ENCODE data around the gene MB. TPM values are rescaled to one million over a fixed set of nuclear protein-coding genes. Genes with fewer than 3 reads are reported as not detected.

MB gene
- total RNA-seq, 1 experiment from 2014 or later, result not detected

GRCh38 chr22:35605369-35605680, 11.8 kb downstream of the MB start:
- no peak for DNase-seq
- intact Hi-C loops (cut with micrococcal nuclease; ENCODE audit: unreplicated experiment), result no loop called here
- Mint-ChIP-seq H3K4me1 (ENCODE audit: low read depth, unreplicated experiment) (no peaks in the 10 kb centered on the region), H3K9me3 (ENCODE audit: low read depth, unreplicated experiment) (no peaks in the 10 kb centered on the region), H3K36me3 (ENCODE audit: insufficient read depth, unreplicated experiment) (no peaks in the 10 kb centered on the region), H3K27me3 (ENCODE audit: unreplicated experiment) (no peaks in the 10 kb centered on the region), H3K4me3 (ENCODE audit: low read depth, unreplicated experiment) (no peak overlapping the region), H3K27ac (ENCODE audit: unreplicated experiment) (no peak overlapping the region)
- no peak for TF ChIP-seq CTCF (IDR thresholded peaks at IDR 0.05; ENCODE audit: unreplicated experiment)
- CTCF ChIA-PET, result no interaction called here
- no TSS peak for BruUV-seq (replicated peaks)

- CTCF ChIA-PET, result interaction anchor here (0.5 to 1.3 kb wide), 3 partner anchors 17 to 878 kb away, joined by 3 to 4 read pairs (median 4); no protein-coding TSS in a partner anchor
- DNase-seq, result peak; percentile 71
- no peak overlapping the region for H3K27ac Mint-ChIP-seq (ENCODE audit: unreplicated experiment)
- BruUV-seq (replicated peaks), result no TSS peak
- H3K27me3 Mint-ChIP-seq (ENCODE audit: unreplicated experiment), result no peaks in the 10 kb centered on the region
- no peaks in the 10 kb centered on the region for H3K4me1 Mint-ChIP-seq (ENCODE audit: low read depth, unreplicated experiment)
- H3K4me3 Mint-ChIP-seq (ENCODE audit: low read depth, unreplicated experiment), result no peak overlapping the region
- no peaks in the 10 kb centered on the region for H3K9me3 Mint-ChIP-seq (ENCODE audit: low read depth, unreplicated experiment)
- intact Hi-C loops (cut with micrococcal nuclease; ENCODE audit: unreplicated experiment), result no loop called here
- H3K36me3 Mint-ChIP-seq (ENCODE audit: insufficient read depth, unreplicated experiment), result no peaks in the 10 kb centered on the region
- TF ChIP-seq CTCF (IDR thresholded peaks at IDR 0.05; ENCODE audit: unreplicated experiment), result no peak
Measured at GRCh38 chr22:35604621-35605368, 12.3 kb downstream of the MB start.

DNA sequence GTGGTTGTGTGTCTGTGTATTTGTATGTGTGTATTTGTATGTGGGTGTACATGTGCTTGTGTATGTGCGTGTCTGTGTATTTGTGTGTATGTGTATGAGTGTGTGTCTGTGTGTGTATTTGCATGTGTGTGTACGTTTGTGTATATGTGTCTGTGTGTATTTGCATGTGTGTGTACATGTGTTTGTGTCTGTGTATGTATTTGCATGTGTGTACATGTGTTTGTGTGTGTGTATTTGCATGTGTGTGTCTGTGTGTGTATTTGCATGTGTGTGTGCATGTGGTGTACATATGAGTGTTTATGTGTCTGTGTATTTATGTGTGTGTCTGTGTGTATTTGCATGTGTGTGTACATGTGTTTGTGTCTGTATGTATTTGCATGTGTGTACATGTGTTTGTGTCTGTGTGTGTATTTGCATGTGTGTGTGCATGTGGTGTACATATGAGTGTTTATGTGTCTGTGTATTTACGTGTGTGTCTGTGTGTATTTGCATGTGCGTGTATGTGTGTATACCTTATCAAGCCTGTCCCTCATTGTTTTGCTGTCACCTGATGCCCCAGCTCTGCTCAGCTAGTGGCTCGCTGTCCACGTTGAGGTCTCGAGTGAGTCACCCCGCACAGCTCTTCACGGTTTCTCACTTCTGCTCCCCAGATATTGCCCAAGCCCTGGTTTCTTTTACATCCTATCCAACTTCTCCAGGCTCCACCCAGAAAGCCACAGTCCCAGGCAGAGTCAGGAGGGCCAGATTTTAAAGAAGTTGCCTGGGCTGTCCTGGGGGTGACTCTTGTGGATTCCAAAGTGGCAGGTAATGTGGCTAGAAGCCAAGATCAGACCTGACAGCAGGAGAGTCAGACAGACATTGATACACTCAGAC, 15.2 kb downstream of the MB start:
- BruUV-seq (replicated peaks), result no TSS peak
- peak; percentile 81 for DNase-seq
- intact Hi-C loops (cut with micrococcal nuclease; ENCODE audit: unreplicated experiment), result no loop called here
- H3K4me1 Mint-ChIP-seq (ENCODE audit: low read depth, unreplicated experiment), result no peaks in the 10 kb centered on the region
- no peaks in the 10 kb centered on the region for H3K9me3 Mint-ChIP-seq (ENCODE audit: low read depth, unreplicated experiment)
- H3K4me3 Mint-ChIP-seq (ENCODE audit: low read depth, unreplicated experiment), result no peak overlapping the region
- H3K27me3 Mint-ChIP-seq (ENCODE audit: unreplicated experiment), result no peaks in the 10 kb centered on the region
- CTCF ChIA-PET, result interaction anchor here (0.5 to 1.0 kb wide), 5 partner anchors 171 to 683 kb away, joined by 3 to 5 read pairs (median 3); no protein-coding TSS in a partner anchor
- TF ChIP-seq CTCF (IDR thresholded peaks at IDR 0.05; ENCODE audit: unreplicated experiment), result no peak
- H3K36me3 Mint-ChIP-seq (ENCODE audit: insufficient read depth, unreplicated experiment), result no peaks in the 10 kb centered on the region
- no peak overlapping the region for H3K27ac Mint-ChIP-seq (ENCODE audit: unreplicated experiment)

- intact Hi-C loops (cut with micrococcal nuclease; ENCODE audit: unreplicated experiment), result no loop called here
- BruUV-seq (replicated peaks), result no TSS peak
- no peaks in the 10 kb centered on the region for H3K36me3 Mint-ChIP-seq (ENCODE audit: insufficient read depth, unreplicated experiment)
- DNase-seq, result no peak
- no peaks in the 10 kb centered on the region for H3K27me3 Mint-ChIP-seq (ENCODE audit: unreplicated experiment)
- no peak overlapping the region for H3K27ac Mint-ChIP-seq (ENCODE audit: unreplicated experiment)
- H3K4me1 Mint-ChIP-seq (ENCODE audit: low read depth, unreplicated experiment), result no peaks in the 10 kb centered on the region
- CTCF ChIA-PET, result no interaction called here
- no peak for TF ChIP-seq CTCF (IDR thresholded peaks at IDR 0.05; ENCODE audit: unreplicated experiment)
- no peak overlapping the region for H3K4me3 Mint-ChIP-seq (ENCODE audit: low read depth, unreplicated experiment)
- no peaks in the 10 kb centered on the region for H3K9me3 Mint-ChIP-seq (ENCODE audit: low read depth, unreplicated experiment)
Measured at GRCh38 chr22:35601013-35601580, 16.0 kb downstream of the MB start.

All from Calu3 (cell line).